ENCODE data around the gene CALML3. TPM values are rescaled to one million over a fixed set of nuclear protein-coding genes. Genes with fewer than 3 reads are reported as not detected.
A peak's percentile ranks its signal among the peaks of the same experiment; 100 is the strongest.

CALML3 gene
- total and polyA plus RNA-seq, 8 donors: 0.46 to 64.6 TPM; not detected in 6

GRCh38 chr10:5485948-5486852 is 38.6 kb upstream of the CALML3 start:
- Histone ChIP-seq H3K4me3 (no peak overlapping the region), H3K36me3 (no peaks in the 10 kb centered on the region), H3K27me3 (no peaks in the 10 kb centered on the region), H3K9me3 (no peaks in the 10 kb centered on the region), H3K4me1 (peaks cover 0 to 9% (median 7%) of the 10 kb centered on the region in 4 donors), H3K27ac (no peak overlapping the region)
- intact Hi-C loops (cut with DNase I; ENCODE audit: low total_unique reads): no loop called here
- WGBS, 5 donors: 83 to 91% (median 85%) methylated on average over 13 of the region's 13 CpGs
- no peak for DNase-seq
- TF ChIP-seq CTCF (IDR thresholded peaks at IDR 0.05) (no peak), POLR2A (IDR thresholded peaks at IDR 0.05) (no peak), EP300 (IDR thresholded peaks at IDR 0.05) (no peak), POLR2AphosphoS5 (IDR thresholded peaks at IDR 0.05) (no peak)

- H3K4me3 ChIP-seq: no peak overlapping the region
- 76 to 88% (median 83%) methylated on average over 5 to 9 of the region's 9 CpGs for WGBS, 5 donors
- H3K4me1 ChIP-seq: peaks cover 0 to 9% (median 7%) of the 10 kb centered on the region in 4 donors
- H3K36me3 ChIP-seq: no peaks in the 10 kb centered on the region
- intact Hi-C loops (cut with DNase I; ENCODE audit: low total_unique reads): no loop called here
- no peak overlapping the region for H3K27ac ChIP-seq
- TF ChIP-seq POLR2AphosphoS5 (IDR thresholded peaks at IDR 0.05): no peak
- no peak for TF ChIP-seq CTCF (IDR thresholded peaks at IDR 0.05)
- no peak for TF ChIP-seq POLR2A (IDR thresholded peaks at IDR 0.05)
- no peak for TF ChIP-seq EP300 (IDR thresholded peaks at IDR 0.05)
- DNase-seq: no peak
- H3K27me3 ChIP-seq: no peaks in the 10 kb centered on the region
- no peaks in the 10 kb centered on the region for H3K9me3 ChIP-seq
These were observed 37.9 kb upstream of the CALML3 start for GRCh38 chr10:5486853-5487235.

- peak; percentile 86 to 93 for DNase-seq
- Histone ChIP-seq H3K27me3 (no peaks in the 10 kb centered on the region), H3K4me3 (no peak overlapping the region), H3K9me3 (peaks cover 0 to 6% (median 5%) of the 10 kb centered on the region in 4 donors), H3K36me3 (no peaks in the 10 kb centered on the region), H3K27ac (peak overlapping the region; percentile 68 to 82 (median 74)), H3K4me1 (peaks cover 0 to 9% (median 7%) of the 10 kb centered on the region in 4 donors)
- 41 to 73% (median 50%) methylated on average over 27 of the region's 27 CpGs for WGBS, 5 donors
- intact Hi-C loops (cut with DNase I; ENCODE audit: low total_unique reads): no loop called here
- TF ChIP-seq POLR2AphosphoS5 (IDR thresholded peaks at IDR 0.05): peak in 2 of 3 donors; percentile 37 to 51
- TF ChIP-seq POLR2A (IDR thresholded peaks at IDR 0.05): no peak
These were observed 36.2 kb upstream of the CALML3 start for GRCh38 chr10:5488272-5489161.

DNA sequence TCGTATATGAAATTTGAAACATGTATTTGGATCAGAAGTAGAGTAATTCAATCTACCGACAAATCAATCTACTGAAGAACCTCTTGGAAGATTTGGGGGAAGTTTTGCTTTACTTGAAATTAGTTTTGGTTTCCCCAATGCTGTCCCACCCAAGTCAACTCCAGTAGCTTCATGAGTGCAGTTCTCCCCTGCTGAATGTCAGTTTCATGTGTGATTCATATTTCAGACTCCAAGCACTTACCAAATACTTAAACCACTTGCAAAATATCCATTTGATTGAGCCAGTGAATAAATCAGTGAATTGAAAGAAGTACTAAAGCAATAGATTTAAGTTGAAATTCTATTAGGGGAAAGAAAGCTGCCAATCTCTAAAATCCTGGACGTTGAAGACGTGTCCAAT is 34.7 kb upstream of the CALML3 start:
- Histone ChIP-seq H3K4me3 (no peak overlapping the region), H3K36me3 (no peaks in the 10 kb centered on the region), H3K27ac (no peak overlapping the region), H3K27me3 (no peaks in the 10 kb centered on the region), H3K9me3 (peaks cover 0 to 6% (median 5%) of the 10 kb centered on the region in 4 donors), H3K4me1 (peaks cover 0 to 12% (median 8%) of the 10 kb centered on the region in 4 donors)
- DNase-seq: no peak
- intact Hi-C loops (cut with DNase I; ENCODE audit: low total_unique reads): no loop called here
- 82 to 96% (median 94%) methylated on average over 4 of the region's 4 CpGs for WGBS, 5 donors
- no peak for TF ChIP-seq POLR2A (IDR thresholded peaks at IDR 0.05)
- TF ChIP-seq CTCF (IDR thresholded peaks at IDR 0.05): no peak

Data from stomach (tissue), 9 donors.